HuH-7.5 (cell line): ENCODE results near the gene SALL3.
"Not testable (repeated sequence)": the region's sequence is repeated elsewhere in the genome, so short reads cannot be mapped to it uniquely, and the experiment has no call there.

Experiments used
- DNase-seq: peaks from one replicate; pipeline ENCODE4 v3.0.0; 2011; ENCODE audit warnings: low spot score

The SALL3 gene

GRCh38 chr18:78979730-78980278, at the start of gene SALL3:
Gene SALL3 (plus strand): TSS chr18:78979818. CDS start chr18:78980275, 457 bp downstream.
- no peak for DNase-seq

GRCh38 chr18:78932281-78932680, 47.3 kb upstream of the SALL3 start:
- DNase-seq, result no peak

GRCh38 chr18:78934003-78934402, 45.6 kb upstream of the SALL3 start:
- DNase-seq, result no peak

GRCh38 chr18:78934551-78935225, 44.9 kb upstream of the SALL3 start:
- DNase-seq, result no peak

DNA sequence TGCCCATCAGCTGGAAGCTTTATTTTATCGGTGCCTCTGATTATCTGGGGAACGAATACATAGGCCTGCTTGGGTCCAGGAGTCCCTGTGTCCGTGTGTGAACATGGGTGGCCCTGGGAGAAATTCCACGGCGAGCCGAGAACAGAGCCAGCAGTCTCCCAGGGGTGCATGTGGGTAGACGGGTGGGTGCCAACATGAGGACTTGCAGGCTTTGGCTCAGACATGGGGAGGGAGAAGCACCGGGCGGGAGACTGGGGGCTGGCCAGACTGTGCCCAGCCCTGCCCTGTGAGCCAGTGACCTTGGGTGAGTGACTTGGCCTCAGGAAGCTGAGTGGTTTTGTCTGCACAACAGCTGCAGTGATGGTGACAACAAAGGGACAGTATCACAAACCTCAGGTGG, 44.2 kb upstream of the SALL3 start:
- DNase-seq, result no peak

DNA sequence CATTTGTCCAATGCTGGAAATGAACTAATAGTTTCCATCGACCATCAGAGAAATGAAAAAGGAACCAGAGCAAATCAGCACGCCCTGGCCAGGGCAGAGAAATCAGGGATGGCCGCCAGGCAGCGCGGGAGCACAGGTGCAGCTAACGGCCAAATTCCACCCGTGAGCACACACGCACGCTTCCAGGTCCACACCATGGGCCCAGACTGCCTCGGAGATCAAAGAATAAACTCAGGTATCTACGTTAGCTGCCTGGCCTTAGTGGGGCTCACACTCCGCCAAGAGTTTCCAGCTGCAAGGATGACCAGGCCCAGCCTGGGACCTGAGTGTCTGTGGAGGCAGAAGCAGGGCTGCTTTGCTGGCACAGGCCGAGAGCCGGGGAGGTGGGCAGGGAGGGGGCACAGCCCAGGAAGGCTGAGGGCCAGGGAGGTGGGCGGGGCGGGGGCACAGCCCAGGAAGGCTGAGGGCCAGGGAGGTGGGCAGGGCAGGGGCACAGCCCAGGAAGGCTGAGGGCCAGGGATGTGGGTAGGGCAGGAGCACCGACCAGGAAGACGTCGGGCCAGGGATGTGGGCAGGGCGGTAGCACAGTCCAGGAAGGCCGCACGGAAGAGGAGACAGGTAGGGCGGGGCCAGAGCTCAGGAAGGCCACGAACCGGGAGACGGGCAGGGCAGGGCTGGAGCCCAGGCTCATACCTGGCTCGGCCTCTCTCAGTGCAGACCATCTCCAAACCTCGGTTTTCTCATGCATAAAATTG, 43.2 kb upstream of the SALL3 start:
- no peak for DNase-seq

- no peak for DNase-seq
These were observed 42.5 kb upstream of the SALL3 start for GRCh38 chr18:78937166-78937565.

DNA sequence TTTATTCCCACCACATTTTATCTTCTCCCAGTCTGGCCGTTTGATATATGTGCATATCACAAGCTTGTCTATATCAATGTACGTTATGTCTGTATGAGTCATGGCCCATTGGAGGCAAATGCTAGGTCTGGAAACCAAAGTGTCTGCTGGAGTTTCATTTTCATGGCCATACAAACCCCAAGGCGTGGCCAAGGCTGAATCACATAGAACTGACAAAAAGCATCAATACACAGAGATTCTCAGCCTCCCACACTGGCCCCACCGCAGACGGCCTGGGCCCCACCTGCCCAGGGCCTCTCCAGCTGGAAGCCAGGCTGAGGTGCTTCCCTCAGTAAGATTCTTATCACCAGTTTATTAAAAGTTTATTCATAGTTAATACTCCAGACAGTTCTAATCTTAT, 40.5 kb upstream of the SALL3 start:
- no peak for DNase-seq

- no peak for DNase-seq
These were observed 39.7 kb upstream of the SALL3 start for GRCh38 chr18:78939734-78940494.

DNA sequence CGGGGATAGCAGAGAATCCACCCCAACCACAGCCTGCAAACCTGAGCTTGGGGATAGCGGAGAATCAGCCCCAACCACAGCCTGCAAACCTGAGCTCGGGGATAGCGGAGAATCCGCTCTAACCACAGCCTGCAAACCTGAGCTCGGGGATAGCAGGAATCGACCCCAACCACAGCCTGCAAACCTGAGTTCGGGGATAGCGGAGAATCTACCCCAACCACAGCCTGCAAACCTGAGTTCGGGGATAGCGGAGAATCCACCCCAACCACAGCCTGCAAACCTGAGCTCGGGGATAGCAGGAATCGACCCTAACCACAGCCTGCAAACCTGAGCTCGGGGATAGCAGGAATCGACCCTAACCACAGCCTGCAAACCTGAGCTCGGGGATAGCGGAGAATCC, 37.4 kb upstream of the SALL3 start:
- DNase-seq, result not testable (repeated sequence)

DNA sequence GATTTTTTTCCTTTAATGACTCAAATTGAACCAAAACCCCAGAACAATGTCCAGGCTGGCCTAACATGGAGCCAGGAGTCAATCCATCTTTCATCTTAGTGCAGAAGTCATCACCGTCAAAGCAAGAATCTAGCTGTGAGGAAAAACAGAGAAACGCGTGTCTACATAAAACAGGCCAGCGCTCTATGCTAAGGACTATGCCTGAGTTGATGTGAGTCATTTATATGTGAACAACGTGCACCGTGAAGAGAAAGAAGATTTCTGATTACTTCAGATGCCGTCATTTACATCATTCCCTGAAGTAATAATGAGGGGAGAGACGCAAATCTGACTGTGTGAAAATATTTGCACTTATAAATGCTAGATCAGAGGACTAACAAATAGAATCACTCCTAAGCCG, 34.0 kb upstream of the SALL3 start:
- DNase-seq, result no peak

DNA sequence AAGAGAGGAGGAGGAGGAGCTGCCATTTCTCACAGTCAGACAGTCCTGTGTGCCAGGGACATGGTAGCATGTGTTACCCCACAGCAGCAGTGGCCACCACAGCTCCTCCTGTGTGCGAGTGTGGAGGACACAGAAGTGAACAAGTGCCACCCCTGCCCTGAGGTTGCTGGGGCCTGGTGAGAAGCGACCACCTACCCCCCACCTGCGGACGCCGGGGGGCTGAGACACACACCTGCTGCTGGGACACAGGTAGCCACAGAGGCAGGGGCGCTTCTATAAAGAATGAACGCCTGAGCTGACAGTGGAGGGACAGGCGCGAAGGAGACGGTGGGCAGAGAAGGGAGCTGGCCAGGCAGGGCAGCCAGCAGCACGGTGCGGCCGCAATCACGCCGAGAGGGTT, 32.3 kb upstream of the SALL3 start:
- no peak for DNase-seq

- DNase-seq, result no peak
These were observed 31.4 kb upstream of the SALL3 start for GRCh38 chr18:78948221-78948620.

- no peak for DNase-seq
These were observed 30.9 kb upstream of the SALL3 start for GRCh38 chr18:78948707-78949106.

GRCh38 chr18:78949216-78949615, 30.4 kb upstream of the SALL3 start:
- no peak for DNase-seq

DNA sequence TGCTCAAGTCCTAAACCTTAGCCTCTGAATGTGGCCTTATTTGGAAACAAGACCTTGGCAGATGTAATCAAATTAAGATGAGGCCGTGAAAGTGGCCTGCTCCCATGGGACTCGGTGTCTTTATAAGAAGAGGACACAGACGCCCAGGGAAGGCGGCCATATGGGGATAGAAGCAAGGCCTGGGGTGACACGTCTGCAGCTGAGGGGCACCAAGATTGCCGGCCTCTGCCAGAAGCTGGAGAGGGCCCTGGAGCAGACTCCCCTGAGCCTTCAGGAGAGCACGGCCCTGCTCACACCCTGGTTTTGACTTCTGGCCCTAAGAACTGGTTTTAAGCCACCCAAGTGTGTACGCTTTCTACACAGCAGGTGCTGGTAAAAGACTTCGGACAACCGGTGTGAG, 29.2 kb upstream of the SALL3 start:
- no peak for DNase-seq

DNA sequence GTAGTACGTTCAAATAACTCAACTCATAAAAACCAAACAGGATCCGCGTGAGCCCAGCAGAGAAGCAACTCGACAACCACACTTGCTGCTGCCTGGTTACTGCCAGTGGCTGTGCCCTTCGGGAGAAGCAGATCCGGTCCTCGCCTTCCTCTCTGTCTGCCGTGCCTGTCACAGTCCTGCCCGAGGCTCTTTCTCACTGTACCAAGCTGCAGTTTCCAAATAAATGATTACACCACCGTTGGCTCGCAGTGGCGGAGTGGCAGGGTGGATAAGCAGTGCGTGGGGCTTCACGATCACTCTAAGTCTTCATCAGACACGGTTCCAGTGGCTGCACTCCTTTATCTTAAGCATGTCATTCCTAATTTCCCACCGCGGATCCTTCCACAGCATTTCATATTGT, 26.1 kb upstream of the SALL3 start:
- no peak for DNase-seq

DNA sequence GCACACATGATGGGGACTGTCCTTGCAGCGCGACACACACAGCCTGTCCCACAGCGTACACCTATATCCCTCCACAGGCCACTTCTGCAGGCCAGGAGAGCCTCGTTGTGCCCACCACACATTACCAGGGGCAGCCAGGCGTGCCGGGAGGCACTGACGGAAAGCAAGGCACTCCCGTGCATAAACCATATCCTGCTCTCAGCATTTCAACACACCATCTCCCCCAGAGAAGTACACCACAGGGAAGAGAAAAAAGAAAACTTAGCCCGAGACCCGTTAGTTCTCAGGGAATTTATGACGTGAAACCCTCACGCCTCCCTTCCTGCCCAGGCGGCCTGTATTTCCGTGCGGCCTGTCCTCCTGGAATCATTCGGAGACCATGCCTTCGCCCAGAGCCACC, 24.6 kb upstream of the SALL3 start:
- no peak for DNase-seq

DNA sequence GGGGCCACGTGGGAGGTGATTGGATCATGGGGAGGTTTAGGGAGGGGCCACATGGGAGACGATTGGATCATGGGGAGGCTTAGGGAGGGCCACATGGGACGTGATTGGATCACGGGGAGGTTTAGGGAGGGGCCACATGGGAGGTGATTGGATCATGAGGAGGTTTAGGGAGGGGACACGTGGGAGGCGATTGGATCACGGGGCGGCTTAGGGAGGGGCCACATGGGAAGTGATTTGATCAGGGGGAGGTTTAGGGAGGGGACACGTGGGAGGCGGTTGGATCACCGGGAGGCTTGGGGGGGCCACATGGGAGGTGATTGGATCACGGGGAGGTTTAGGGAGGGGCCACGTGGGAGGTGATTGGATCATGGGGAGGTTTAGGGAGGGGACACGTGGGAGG, 22.5 kb upstream of the SALL3 start:
- DNase-seq, result no peak

DNA sequence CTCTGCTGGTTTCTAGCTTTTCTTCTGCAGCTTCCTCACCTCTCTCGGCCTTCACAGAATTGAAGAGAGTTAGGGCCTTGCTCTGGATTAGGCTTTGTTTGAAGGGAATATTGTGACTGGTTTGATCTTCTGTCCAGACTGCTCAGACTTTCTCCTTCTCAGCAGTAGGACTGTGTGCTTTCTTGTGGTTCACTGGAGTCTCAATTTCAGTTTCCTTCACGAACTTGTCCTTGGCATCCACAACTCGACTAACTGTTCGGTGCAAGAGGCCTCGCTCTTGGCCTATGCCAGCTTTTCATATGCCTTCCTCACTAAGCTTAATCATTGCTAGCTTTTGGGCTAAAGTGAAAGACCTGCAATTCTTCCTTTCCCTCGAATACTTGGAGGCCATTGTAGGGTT, 18.9 kb upstream of the SALL3 start:
- no peak for DNase-seq

GRCh38 chr18:78962098-78962497, 17.5 kb upstream of the SALL3 start:
- DNase-seq, result no peak

DNA sequence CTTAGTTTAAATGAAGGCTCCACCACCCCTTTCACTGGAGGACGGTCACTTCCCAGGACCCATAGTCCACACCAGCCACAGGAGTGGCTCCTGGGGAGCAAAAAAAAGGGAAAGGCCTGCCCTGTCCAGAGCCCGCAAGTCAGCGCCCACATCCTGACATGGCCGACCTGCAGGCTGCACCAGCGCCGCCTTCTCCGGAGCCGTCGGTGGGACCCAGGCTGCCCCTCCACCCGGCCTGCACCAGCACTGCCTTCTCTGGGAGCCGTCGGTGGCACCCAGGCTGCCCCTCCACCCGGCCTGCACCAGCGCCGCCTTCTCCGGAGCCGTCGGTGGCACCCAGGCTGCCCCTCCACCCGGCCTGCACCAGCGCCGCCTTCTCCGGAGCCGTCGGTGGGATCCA, 14.9 kb upstream of the SALL3 start:
- not testable (repeated sequence) for DNase-seq

GRCh38 chr18:78965260-78965659, 14.4 kb upstream of the SALL3 start:
- DNase-seq, result no peak
